ENCODE measurements around the gene DGKB.

Gene DGKB

DNA sequence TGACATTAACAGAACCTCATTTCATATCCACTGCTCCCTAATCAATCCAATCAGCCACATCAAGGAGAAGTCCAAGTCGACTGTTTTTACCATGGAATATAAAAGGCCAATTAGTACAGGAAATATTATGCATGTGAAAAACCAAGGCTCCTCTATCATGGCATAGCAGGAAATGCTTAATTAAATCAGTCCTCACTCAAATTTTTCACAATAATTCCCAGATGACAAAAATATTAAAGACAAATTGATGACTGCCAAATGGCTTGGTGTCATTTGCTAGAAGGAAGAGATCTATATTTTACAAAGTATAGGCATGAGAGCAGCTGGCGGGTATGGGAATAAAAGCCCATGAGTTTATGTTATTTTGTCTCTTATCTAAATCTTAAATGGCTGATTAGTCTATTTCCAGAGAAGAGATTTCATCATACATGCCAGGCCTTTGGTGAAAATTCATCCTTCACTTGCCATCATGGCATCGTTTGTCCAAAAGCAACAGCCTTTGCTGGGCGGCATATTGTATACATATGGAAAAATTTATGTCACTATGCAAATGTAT lies 219.6 kb downstream of the DGKB start:
- DNase-seq, result no peak

DNA sequence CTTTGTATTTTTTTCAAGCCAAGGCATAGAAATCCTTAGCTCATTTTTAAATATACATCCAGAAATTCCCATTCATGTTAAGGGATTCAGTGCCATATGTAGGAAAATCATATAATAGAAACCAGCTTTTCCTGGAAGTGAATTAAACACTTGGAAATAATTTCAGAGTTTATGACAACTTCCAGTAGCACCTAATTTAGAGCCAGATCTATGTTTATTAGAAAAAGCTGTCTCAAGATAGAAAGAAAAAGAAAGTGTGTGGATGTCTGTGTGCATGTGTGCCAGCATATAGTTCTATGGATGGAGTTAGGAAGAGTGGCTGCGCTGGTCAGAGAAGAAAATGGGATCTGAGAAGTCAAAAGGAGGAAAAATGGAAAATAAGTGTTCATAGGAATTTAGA lies 225.7 kb downstream of the DGKB start:
- DNase-seq, result no peak

DNA sequence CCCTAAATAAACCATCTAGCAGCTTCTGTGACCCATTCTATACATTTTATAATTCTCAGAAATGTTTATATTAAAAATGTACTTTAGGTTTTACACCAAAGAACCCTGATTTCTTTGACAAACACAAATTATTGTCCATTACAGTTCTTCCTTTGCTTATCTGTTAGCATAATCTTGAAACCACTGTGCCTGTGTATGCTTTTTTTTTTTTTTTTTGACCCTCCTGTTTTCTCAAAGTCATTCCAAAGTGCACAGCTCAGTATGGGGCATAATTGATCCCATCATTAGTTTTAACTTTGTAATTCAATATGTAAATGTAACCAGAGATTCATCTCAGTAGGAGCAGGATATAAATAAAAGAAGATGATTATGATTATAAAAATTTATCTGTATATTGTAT lies 229.3 kb downstream of the DGKB start:
- DNase-seq, result no peak

DNA sequence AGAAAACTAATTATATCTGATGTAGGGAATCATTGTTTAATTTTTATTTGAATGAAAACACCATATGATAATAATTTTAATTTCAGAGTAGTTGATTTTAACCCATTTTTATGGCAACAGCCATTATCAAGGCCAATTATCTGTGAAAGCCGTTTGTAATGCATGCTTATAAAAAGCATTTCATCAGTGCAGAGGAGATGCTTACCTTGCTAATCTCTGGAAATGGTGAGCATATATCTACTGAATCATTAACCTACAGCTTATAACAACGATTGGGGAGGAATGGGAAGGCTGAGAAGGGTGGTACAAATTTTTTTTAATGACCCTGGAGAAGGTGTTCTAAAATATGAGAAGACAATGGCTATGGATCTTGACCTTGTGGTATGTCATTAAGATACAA lies 235.6 kb downstream of the DGKB start:
- no peak for DNase-seq

- DNase-seq, result no peak
Observed at GRCh38 chr7:14666304-14666703, 236.2 kb downstream of the DGKB start.

DNA sequence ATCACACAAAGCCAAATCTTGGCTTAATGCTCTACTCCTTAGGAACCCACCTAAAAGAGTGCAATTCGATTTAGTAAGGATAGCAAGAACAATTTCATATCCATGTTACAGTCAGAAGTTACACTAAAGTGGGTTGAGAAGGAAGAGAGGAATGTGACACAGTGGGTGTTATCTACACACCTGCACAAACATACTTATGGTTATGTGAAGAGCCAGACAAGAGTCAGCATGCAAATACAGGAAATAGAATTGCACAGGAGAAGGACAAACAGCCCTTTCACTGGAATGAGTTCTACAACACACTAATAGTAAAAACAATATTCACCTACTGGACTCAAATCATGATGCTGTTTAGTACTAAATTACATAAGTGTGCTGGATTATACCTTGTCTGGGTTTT lies 262.8 kb downstream of the DGKB start:
- no peak for DNase-seq

DNA sequence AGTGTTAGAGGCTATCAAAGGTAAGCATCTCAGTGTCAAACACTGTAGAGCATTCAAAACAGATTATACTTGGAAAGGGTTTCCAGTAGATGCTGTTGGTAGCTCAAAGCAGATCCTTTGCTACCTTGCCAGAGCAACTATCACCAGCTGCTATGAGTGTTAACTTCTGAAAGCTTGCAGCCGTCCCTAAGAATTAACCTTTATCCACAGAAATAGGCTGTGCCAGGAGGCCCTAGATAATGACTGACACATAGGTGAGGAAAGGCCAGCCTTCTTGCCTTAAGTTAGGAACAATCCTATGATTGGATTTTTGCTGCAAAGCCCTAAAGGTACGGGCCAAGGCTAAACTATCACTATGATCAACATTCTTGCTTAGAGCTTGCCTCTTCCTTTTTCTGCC lies 263.2 kb downstream of the DGKB start:
- DNase-seq, result no peak

GRCh38 chr7:14637968-14638367 lies 264.6 kb downstream of the DGKB start:
- DNase-seq, result no peak

GRCh38 chr7:14635955-14636354 lies 266.6 kb downstream of the DGKB start:
- DNase-seq, result no peak

GRCh38 chr7:14630048-14630447 lies 272.5 kb downstream of the DGKB start:
- no peak for DNase-seq

GRCh38 chr7:14628516-14628915 lies 274.0 kb downstream of the DGKB start:
- DNase-seq, result no peak

- no peak for DNase-seq
Observed at GRCh38 chr7:14626076-14626475, 276.5 kb downstream of the DGKB start.

- no peak for DNase-seq
Observed at GRCh38 chr7:14622559-14622958, 280.0 kb downstream of the DGKB start.

DNA sequence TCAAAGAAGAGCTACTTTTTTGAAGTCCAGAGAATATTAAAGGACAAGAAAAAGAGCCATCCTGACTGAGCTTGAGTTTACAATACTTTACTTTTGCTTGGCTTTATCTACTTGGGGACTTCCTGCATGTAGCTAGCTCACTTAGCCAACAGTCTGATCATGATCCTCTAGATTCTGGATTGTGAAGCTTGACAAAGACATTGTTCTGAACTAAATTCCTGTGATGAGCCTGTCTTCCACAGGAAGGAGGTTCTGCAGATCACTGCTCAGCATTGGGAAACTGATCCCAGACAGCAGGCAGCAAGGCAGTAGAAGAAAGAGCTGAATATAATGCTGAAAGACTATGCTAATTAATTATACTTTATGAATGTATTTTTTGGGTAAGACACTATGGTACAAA lies 296.4 kb downstream of the DGKB start:
- DNase-seq, result no peak

DNA sequence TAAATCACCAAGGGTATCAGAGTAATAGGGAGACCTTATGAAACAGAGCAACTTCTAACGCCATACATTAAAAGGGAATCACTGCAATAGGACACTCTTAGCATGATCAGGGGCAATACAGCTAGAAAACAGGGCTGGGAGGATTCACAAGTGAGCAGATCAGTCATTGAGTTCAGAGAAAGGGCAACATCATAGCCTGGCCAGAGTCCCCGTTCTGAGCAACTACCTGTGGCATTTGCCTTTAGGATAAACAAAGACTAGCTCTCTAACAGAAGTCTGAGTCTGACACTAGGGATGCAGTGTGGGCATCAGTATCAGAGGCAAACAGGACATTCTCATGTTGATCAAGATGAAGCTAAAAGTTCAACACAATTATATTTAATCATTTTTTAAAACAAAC lies 297.9 kb downstream of the DGKB start:
- DNase-seq, result no peak

DNA sequence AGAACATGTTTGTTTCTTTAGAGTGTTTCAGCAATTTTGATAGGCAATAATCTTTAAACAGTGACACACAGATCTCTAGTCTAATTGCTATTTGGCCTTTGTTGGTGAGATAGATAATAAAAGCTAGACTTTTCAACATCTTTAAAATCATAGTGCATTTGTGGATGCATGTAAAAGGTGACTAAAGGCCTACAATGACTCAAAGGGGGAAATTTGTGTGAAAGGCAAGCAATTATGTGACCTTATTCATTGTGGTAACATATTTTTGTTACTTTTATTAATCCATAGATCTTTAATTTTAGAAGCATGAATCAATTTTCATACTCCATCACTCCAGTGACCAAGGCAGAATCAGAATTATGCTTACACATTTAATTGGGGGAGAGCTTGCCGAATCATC lies 299.7 kb downstream of the DGKB start:
- DNase-seq, result no peak

GRCh38 chr7:14600766-14601367 lies 301.7 kb downstream of the DGKB start:
- DNase-seq, result no peak

GRCh38 chr7:14598978-14599377 lies 303.6 kb downstream of the DGKB start:
- no peak for DNase-seq

DNA sequence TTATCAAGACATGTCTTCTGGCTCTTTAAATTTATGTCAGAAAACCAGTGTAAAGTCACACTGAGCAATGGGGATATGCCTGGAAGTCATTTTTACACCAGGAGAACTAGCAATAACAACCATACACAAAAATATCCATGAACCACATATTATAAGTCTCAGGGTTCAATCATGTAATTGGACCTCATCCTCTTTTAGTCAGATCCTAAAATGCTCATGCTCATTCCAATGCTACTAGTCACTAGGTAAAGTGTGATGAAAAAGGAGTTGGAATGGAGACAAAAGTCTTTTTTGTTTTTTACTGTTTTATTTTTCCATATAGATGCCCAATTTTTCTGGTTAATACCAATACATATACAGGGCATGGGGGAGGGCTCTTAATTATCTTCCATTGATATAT lies 306.1 kb downstream of the DGKB start:
- DNase-seq, result no peak

- DNase-seq, result no peak
Observed at GRCh38 chr7:14590206-14590605, 312.3 kb downstream of the DGKB start.

DNA sequence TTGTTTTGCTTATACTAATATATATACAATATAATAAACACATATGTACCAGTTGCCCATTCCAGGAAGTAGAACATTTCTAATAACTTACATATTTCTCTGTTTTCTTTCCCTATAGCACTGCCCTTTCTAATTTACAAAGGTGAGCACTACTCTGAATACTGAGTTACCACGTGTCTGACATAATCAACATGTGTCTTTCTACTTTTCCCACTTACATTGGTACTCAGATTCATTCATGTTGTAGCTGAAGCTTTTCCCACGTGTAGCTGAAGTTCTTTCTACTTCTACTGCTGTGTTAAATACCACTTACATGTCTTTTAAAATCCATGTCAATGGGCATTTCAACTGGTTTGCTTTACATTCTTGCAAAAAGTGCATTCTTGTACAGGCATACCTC lies 317.3 kb downstream of the DGKB start:
- no peak for DNase-seq

GRCh38 chr7:14583518-14583917 lies 319.0 kb downstream of the DGKB start:
- no peak for DNase-seq

DNA sequence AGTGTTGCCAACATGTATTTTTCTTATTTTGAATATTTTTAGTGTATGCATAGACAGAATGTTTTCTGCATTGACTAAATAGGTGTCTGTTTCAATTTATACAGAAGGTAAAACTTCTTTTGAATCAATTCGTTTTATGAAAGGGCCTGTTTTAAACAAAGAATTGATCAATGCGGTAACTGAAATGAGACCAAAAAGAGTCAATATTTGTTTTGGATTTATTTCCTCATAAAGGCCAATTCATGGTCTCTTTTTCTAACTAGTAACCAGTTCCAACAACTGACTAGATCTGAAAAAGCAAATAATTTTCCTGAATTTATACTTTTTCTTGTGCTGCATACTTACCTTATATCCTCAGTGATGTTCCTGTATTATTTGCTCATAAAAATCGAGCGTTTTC lies 320.5 kb downstream of the DGKB start:
- no peak for DNase-seq

DNA sequence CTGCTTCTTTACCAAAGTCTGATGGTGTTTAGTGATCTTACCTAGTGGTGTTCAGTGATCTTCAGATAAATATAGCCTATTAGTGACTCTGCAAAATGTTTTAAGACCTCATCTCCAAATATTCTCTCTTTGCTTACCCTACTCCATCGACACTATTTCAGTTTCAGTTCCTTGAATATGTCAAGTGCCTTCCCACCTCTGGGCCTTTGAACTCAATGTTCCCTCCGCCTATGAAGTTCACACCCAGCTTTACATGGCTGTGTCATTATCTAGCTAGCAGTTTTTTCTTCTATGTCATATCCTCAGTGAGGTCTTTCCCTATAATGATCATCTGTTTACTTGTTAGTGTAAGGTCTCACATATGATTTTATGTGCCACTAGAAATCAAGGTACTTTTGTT lies 322.6 kb downstream of the DGKB start:
- DNase-seq, result no peak

DNA sequence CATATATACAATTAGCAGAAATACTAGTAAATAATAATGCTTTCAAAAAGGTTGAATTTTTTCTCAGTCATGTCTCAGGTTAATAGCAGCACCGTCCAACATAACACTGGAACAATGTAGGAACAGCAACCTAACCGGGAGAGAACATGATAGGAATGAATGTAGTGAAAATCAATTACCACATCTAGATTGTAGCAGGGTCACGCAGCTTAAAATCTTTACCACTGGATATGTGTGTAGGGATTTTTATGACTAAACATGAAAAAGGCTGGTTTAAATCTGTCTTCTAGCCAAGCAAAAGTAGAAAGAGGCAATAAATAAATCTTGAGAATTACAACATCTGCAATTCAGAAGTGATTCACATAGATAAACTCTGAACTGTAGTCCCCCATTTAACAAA lies 326.0 kb downstream of the DGKB start:
- no peak for DNase-seq

Measured in right forelimb (tissue), 1 donor.